Endothelial cell of umbilical vein (primary cell): Measurements from ENCODE around the gene PDE6C.

Experiments used
- CTCF ChIP-seq, 2 donors: IDR thresholded peaks; 1 replicate in 1 of 2; 2 replicates in 1 of 2; pipeline ENCODE4 v1.5.1; 2011; ENCODE audit warnings: low read length in 2 of 2, mild to moderate bottlenecking in 2 of 2, moderate library complexity in 2 of 2, control low read depth in 1 of 2, inconsistent platforms in 1 of 2, low read depth in 1 of 2; ENCODE audit not compliant: insufficient read depth in 1 of 2; ENCODE audit errors: extremely low read depth in 1 of 2
- EZH2 ChIP-seq: IDR thresholded peaks from 2 replicates; pipeline ENCODE4 v1.6.1; 2012; ENCODE audit warnings: borderline replicate concordance, low read depth, mild to moderate bottlenecking, moderate library complexity, low read length, inconsistent platforms; ENCODE audit not compliant: severe bottlenecking
- FOS ChIP-seq: IDR thresholded peaks from 2 replicates; pipeline ENCODE4 v1.6.1; 2011; ENCODE audit warnings: mild to moderate bottlenecking, low read length, moderate library complexity, borderline replicate concordance; ENCODE audit not compliant: insufficient read depth
- JUN ChIP-seq: IDR thresholded peaks from 2 replicates; pipeline ENCODE4 v1.6.1; 2011; ENCODE audit warnings: borderline replicate concordance, low read depth; ENCODE audit not compliant: insufficient read length, insufficient read depth
- MAX ChIP-seq: IDR thresholded peaks from 2 replicates; pipeline ENCODE4 v1.6.1; 2011; ENCODE audit not compliant: insufficient read depth, insufficient read length
- MYC ChIP-seq: IDR thresholded peaks from one replicate; pipeline ENCODE4 v1.6.1; 2011; ENCODE audit warnings: mild to moderate bottlenecking, low read depth, low read length
- POLR2A ChIP-seq: IDR thresholded peaks from 2 replicates; pipeline ENCODE4 v1.6.1; 2012; ENCODE audit warnings: low read depth, mild to moderate bottlenecking, control low read depth, low read length
- POLR2AphosphoS5 ChIP-seq: IDR thresholded peaks from 2 replicates; pipeline ENCODE4 v1.6.1; 2012; ENCODE audit warnings: low read depth, mild to moderate bottlenecking, control low read depth, low read length, moderate library complexity; ENCODE audit not compliant: insufficient read depth

GRCh38 chr10:93596539-93596938 is 15.8 kb upstream of the PDE6C start:
- no peak for TF ChIP-seq CTCF (IDR thresholded peaks at IDR 0.05; ENCODE audit: extremely low read depth in 1 of 2, insufficient read depth in 1 of 2, low read depth in 1 of 2, low read length in 2 of 2)
- no peak for TF ChIP-seq EZH2
- TF ChIP-seq POLR2AphosphoS5, result no peak
- TF ChIP-seq POLR2A, result no peak
- TF ChIP-seq MYC, result no peak
- no peak for TF ChIP-seq MAX
- no peak for TF ChIP-seq JUN
- TF ChIP-seq FOS, result no peak
